Nephron progenitor cell (in vitro differentiated cells): Measurements from ENCODE around the gene MBOAT2.

Source experiments
- DNase-seq: peaks from one replicate; pipeline ENCODE4 v3.0.0; 2021
- H3K27ac Mint-ChIP-seq: 2 replicates; pipeline ENCODE4 v1.8.0; 2021; ENCODE audit warnings: mild to moderate bottlenecking, moderate library complexity, mixed read lengths
- H3K27me3 Mint-ChIP-seq: 2 replicates; pipeline ENCODE4 v1.8.0; 2021; ENCODE audit warnings: mild to moderate bottlenecking, low read depth, mixed read lengths; ENCODE audit not compliant: poor library complexity
- H3K36me3 Mint-ChIP-seq: 2 replicates; pipeline ENCODE4 v1.8.0; 2021; ENCODE audit warnings: low read depth, mixed read lengths
- H3K4me1 Mint-ChIP-seq: 2 replicates; pipeline ENCODE4 v1.8.0; 2021; ENCODE audit warnings: mixed read lengths
- H3K4me3 Mint-ChIP-seq: 2 replicates; pipeline ENCODE4 v1.8.0; 2021; ENCODE audit warnings: mild to moderate bottlenecking, moderate library complexity, mixed read lengths
- H3K9me3 Mint-ChIP-seq: 2 replicates; pipeline ENCODE4 v1.8.0; 2021; ENCODE audit warnings: mild to moderate bottlenecking, moderate library complexity, mixed read lengths
- TF ChIP-seq, protein P1 (sequence below): fragments of 200-600 bp; sonication (generic); IDR thresholded peaks from 2 replicates; pipeline ENCODE4 v1.5.0; 2021; ENCODE audit warnings: antibody characterized with exemption

Gene MBOAT2

DNA sequence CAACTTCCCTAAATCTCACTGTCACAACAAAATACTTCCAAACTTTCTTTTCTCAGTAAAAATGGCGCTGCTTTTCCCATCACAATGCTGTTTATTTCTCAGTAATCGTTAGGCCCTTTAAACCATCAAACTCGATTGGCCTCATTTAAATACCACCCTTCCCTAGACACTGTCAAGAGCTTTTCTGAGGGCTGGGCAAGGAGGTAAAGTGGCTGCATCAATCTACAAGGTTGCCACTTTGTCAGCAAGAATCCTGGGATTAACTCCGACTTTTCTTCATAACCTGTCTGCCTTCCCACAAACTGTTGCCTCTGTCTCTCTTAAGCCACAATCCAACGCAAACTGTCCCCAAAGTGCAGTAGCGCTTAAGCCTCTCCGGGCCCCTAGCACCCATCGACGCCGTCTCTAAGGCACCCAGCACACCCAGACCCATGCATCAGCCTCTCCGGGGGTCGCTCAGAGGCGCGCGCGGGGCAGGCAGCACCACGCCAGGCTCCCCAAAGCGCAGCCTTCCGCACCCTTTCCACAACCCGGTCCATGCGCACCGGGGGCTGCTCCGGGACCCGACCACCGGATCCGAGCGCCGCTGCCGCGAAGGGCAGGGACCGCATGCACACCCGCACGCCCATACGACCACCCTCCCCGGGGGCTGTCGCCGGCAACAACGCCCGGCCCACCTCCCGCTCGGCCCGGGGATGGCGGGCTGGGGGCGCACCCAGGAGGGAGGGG, 683 bp downstream of the MBOAT2 start:
- Mint-ChIP-seq H3K9me3 (peaks cover 10% of the 10 kb centered on the region), H3K4me1 (peaks cover 42% of the 10 kb centered on the region), H3K27ac (no peak overlapping the region), H3K27me3 (peaks cover 11% of the 10 kb centered on the region), H3K4me3 (peak overlapping the region; percentile 89), H3K36me3 (peaks cover 7% of the 10 kb centered on the region)
- DNase-seq, result peak; percentile 57
- TF ChIP-seq, protein P1, sequence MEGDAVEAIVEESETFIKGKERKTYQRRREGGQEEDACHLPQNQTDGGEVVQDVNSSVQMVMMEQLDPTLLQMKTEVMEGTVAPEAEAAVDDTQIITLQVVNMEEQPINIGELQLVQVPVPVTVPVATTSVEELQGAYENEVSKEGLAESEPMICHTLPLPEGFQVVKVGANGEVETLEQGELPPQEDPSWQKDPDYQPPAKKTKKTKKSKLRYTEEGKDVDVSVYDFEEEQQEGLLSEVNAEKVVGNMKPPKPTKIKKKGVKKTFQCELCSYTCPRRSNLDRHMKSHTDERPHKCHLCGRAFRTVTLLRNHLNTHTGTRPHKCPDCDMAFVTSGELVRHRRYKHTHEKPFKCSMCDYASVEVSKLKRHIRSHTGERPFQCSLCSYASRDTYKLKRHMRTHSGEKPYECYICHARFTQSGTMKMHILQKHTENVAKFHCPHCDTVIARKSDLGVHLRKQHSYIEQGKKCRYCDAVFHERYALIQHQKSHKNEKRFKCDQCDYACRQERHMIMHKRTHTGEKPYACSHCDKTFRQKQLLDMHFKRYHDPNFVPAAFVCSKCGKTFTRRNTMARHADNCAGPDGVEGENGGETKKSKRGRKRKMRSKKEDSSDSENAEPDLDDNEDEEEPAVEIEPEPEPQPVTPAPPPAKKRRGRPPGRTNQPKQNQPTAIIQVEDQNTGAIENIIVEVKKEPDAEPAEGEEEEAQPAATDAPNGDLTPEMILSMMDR, result no peak

DNA sequence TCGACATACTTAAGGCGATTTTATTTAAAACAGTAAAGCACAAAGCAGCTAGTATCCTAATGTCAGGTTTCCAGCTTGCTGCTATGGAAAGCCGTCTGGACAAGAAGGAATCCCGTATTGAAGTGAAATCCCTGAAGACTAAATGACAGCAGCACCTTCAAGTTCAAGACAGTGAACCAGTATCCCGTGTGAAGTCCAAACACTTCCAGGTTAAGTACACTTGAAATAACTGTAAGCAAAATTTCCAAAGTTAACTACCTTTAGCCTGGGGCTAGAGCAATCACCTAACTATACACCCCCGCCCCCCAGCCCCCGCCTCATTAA, 1.2 kb downstream of the MBOAT2 start:
- Mint-ChIP-seq H3K27me3 (peaks cover 11% of the 10 kb centered on the region), H3K36me3 (peaks cover 7% of the 10 kb centered on the region), H3K4me3 (peak overlapping the region; percentile 89), H3K9me3 (peaks cover 10% of the 10 kb centered on the region), H3K27ac (no peak overlapping the region), H3K4me1 (peaks cover 43% of the 10 kb centered on the region)
- no peak for DNase-seq
- TF ChIP-seq, protein P1, result no peak

DNA sequence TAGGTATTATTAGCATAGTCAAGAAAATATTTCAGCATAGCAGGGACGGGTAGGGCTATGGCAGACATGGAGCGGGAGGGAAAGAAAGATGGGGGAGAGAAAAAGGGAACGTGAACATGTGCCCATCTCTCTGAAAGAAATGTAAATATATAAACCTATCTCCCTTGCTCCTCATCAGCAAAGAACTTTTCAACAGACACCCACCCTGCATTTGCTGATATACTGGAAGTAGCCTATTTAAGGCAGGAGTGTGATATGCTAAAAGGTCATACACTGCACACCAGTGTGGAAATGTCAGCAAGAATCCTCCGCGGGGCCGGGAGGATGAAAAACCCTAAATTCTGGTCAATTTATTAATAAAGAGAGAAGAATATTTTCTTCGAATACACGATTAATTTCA, 1.7 kb downstream of the MBOAT2 start:
- Mint-ChIP-seq H3K27me3 (peaks cover 11% of the 10 kb centered on the region), H3K9me3 (peaks cover 10% of the 10 kb centered on the region), H3K36me3 (peaks cover 7% of the 10 kb centered on the region), H3K27ac (no peak overlapping the region), H3K4me3 (peak overlapping the region; percentile 89), H3K4me1 (peaks cover 48% of the 10 kb centered on the region)
- TF ChIP-seq, protein P1, result no peak
- DNase-seq, result no peak

DNA sequence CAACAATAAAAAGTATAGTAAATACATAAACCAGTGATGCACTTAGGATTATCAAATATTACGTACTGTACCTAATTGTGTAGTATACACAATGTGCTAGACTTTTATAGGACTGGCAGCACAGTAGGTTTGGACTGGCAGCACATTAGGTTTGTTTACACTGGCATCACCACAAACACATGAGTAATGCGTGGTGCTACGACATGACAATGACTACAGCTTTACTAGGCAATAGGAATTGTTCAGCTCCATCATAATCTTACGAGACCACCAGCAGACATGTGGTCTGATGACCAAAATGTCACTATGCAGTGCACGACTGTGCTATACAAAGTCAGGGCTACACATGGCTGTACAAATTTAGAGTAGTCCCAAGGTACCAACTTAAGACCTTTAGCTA, 2.3 kb downstream of the MBOAT2 start:
- no peak for DNase-seq
- TF ChIP-seq, protein P1, result no peak
- Mint-ChIP-seq H3K9me3 (peaks cover 10% of the 10 kb centered on the region), H3K4me3 (no peak overlapping the region), H3K27me3 (peaks cover 11% of the 10 kb centered on the region), H3K36me3 (peaks cover 7% of the 10 kb centered on the region), H3K27ac (no peak overlapping the region), H3K4me1 (peaks cover 53% of the 10 kb centered on the region)

DNA sequence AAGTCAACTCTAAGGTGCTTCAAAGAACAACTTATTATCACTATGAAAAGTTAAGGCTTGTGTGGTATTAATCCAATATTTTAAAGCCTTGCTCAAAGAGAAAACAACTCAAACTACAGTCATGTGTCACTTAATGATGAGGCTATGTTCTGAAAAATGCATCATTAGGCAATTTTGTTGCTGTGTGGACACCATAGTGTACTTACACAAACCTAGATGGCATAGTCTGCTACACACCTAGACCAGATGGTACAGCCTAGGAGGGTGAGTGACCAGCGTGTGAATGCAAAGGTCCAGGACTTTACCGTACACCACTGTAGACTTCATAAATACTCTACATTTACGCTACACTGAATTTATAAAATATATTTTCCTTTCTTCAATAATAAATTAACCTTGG, 3.0 kb downstream of the MBOAT2 start:
- H3K36me3 Mint-ChIP-seq, result peaks cover 7% of the 10 kb centered on the region
- peaks cover 11% of the 10 kb centered on the region for H3K27me3 Mint-ChIP-seq
- DNase-seq, result no peak
- TF ChIP-seq, protein P1, result no peak
- H3K9me3 Mint-ChIP-seq, result peaks cover 10% of the 10 kb centered on the region
- H3K27ac Mint-ChIP-seq, result no peak overlapping the region
- H3K4me1 Mint-ChIP-seq, result peaks cover 57% of the 10 kb centered on the region
- H3K4me3 Mint-ChIP-seq, result no peak overlapping the region

DNA sequence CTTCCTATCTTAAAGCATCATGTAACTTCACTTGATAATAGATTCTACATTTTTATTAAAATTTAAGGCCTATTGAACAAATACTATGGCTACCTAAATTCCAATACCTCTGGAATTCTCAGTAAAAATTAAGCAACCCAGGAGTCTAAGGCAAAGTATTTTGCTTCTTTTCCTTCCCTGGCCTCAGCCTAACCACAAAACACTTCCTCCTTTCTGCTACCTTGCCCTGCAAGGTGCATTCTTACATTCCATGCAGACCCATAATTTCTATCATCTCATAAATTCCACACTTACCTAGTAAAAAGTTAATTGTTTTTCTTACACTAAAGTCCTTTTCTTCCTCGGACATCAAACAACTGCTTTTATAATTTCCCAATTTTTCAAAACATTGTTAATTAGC, 3.7 kb downstream of the MBOAT2 start:
- Mint-ChIP-seq H3K4me3 (no peak overlapping the region), H3K27ac (no peak overlapping the region), H3K9me3 (peaks cover 5% of the 10 kb centered on the region), H3K4me1 (peaks cover 57% of the 10 kb centered on the region), H3K36me3 (peaks cover 2% of the 10 kb centered on the region), H3K27me3 (peaks cover 11% of the 10 kb centered on the region)
- TF ChIP-seq, protein P1, result no peak
- no peak for DNase-seq
